ENCODE results near the gene CD1E. TPM values are rescaled to one million over a fixed set of nuclear protein-coding genes. Genes with fewer than 3 reads are reported as not detected.
"Not testable (repeated sequence)": the region's sequence is repeated elsewhere in the genome, so short reads cannot be mapped to it uniquely, and the experiment has no call there.

Gene CD1E
- total and polyA plus RNA-seq, 12 donors: 0.06 to 0.50 TPM; not detected in 10

GRCh38 chr1:158333405-158334155 is 20.1 kb upstream of the CD1E start:
- no peaks in the 10 kb centered on the region for H3K4me1 ChIP-seq (replicated peaks in 1 of 2)
- H3K27me3 ChIP-seq: no peaks in the 10 kb centered on the region
- intact Hi-C loops (cut with DNase I): no loop called here
- TF ChIP-seq POLR2A (IDR thresholded peaks at IDR 0.05): no peak
- TF ChIP-seq CTCF (IDR thresholded peaks at IDR 0.05): no peak
- H3K9me3 ChIP-seq (replicated peaks in 1 of 3): no peaks in the 10 kb centered on the region
- no peak overlapping the region for H3K27ac ChIP-seq
- H3K36me3 ChIP-seq (replicated peaks in 1 of 2): no peaks in the 10 kb centered on the region
- no peak overlapping the region for H3K4me3 ChIP-seq
- DNase-seq: no peak
- 51 to 62% (median 58%) methylated on average over 8 of the region's 8 CpGs for WGBS, 4 donors

- DNase-seq: no peak
- no peak overlapping the region for H3K27ac ChIP-seq
- H3K9me3 ChIP-seq (replicated peaks in 1 of 3): no peaks in the 10 kb centered on the region
- H3K36me3 ChIP-seq (replicated peaks in 1 of 2): no peaks in the 10 kb centered on the region
- intact Hi-C loops (cut with DNase I): no loop called here
- no peaks in the 10 kb centered on the region for H3K4me1 ChIP-seq (replicated peaks in 1 of 2)
- no peaks in the 10 kb centered on the region for H3K27me3 ChIP-seq
- WGBS, 4 donors: 57 to 67% (median 60%) methylated on average over 2 of the region's 2 CpGs
- H3K4me3 ChIP-seq: no peak overlapping the region
- TF ChIP-seq CTCF (IDR thresholded peaks at IDR 0.05): no peak
- TF ChIP-seq POLR2A (IDR thresholded peaks at IDR 0.05): no peak
Observed at GRCh38 chr1:158334526-158335212, 19.0 kb upstream of the CD1E start.

GRCh38 chr1:158335213-158335532 is 18.5 kb upstream of the CD1E start:
- H3K9me3 ChIP-seq (replicated peaks in 1 of 3): no peaks in the 10 kb centered on the region
- no peak overlapping the region for H3K27ac ChIP-seq
- H3K27me3 ChIP-seq: no peaks in the 10 kb centered on the region
- no peaks in the 10 kb centered on the region for H3K36me3 ChIP-seq (replicated peaks in 1 of 2)
- no peak for DNase-seq
- H3K4me3 ChIP-seq: no peak overlapping the region
- intact Hi-C loops (cut with DNase I): no loop called here
- TF ChIP-seq POLR2A (IDR thresholded peaks at IDR 0.05) (no peak), CTCF (IDR thresholded peaks at IDR 0.05) (no peak)
- H3K4me1 ChIP-seq (replicated peaks in 1 of 2): no peaks in the 10 kb centered on the region

GRCh38 chr1:158336413-158336812 is 17.3 kb upstream of the CD1E start:
- 63 to 73% (median 65%) methylated on average over 5 to 7 of the region's 7 CpGs for WGBS, 4 donors
- DNase-seq; intact Hi-C loops (cut with DNase I): not testable (repeated sequence)

GRCh38 chr1:158348946-158349345 is 4.7 kb upstream of the CD1E start:
- H3K9me3 ChIP-seq (replicated peaks in 1 of 3); H3K4me3 ChIP-seq; H3K27ac ChIP-seq; H3K36me3 ChIP-seq (replicated peaks in 1 of 2); H3K4me1 ChIP-seq (replicated peaks in 1 of 2); H3K27me3 ChIP-seq; intact Hi-C loops (cut with DNase I); DNase-seq: not testable (repeated sequence)
- 88 to 100% (median 94%) methylated on average over 4 to 24 of the region's 24 CpGs for WGBS, 4 donors

More at GRCh38 chr1:158336413-158336812, 17.3 kb upstream of the CD1E start:
- H3K27me3 ChIP-seq; H3K36me3 ChIP-seq (replicated peaks in 1 of 2); H3K4me1 ChIP-seq (replicated peaks in 1 of 2); H3K4me3 ChIP-seq; H3K27ac ChIP-seq; H3K9me3 ChIP-seq (replicated peaks in 1 of 3): not testable (repeated sequence)

Data from adrenal gland (tissue), 12 donors.